Osteoblast (primary cell): ENCODE data around the gene CDH8. TPM values are rescaled to one million over a fixed set of nuclear protein-coding genes. Genes with fewer than 3 reads are reported as not detected.

Experiments used
- DNase-seq: peaks from one replicate; pipeline ENCODE4 v3.0.0; 2011; ENCODE audit warnings: low spot score, mixed read lengths; ENCODE audit not compliant: insufficient read length; ENCODE audit errors: missing footprints
- H2AFZ ChIP-seq: 2 replicates; pipeline ENCODE4 v1.6.0; 2011; ENCODE audit warnings: mild to moderate bottlenecking, low read length
- H3K27ac ChIP-seq: 2 replicates; pipeline ENCODE4 v1.5.1; 2011; ENCODE audit warnings: mild to moderate bottlenecking, low read depth, low read length, moderate library complexity
- H3K27me3 ChIP-seq: 2 replicates; pipeline ENCODE4 v1.6.0; 2012; ENCODE audit warnings: mild to moderate bottlenecking, control low read depth, inconsistent platforms, low read length, moderate library complexity; ENCODE audit not compliant: insufficient read depth
- H3K36me3 ChIP-seq: 2 replicates; pipeline ENCODE4 v1.5.1; 2011; ENCODE audit warnings: mild to moderate bottlenecking, low read length, control low read depth, moderate library complexity; ENCODE audit not compliant: insufficient read depth
- H3K4me1 ChIP-seq: 2 replicates; pipeline ENCODE4 v1.5.1; 2011; ENCODE audit warnings: mild to moderate bottlenecking, low read length, control low read depth, moderate library complexity; ENCODE audit not compliant: insufficient read depth
- H3K4me2 ChIP-seq: 2 replicates; pipeline ENCODE4 v1.6.0; 2011; ENCODE audit warnings: mild to moderate bottlenecking, low read length; ENCODE audit not compliant: insufficient read depth
- H3K4me3 ChIP-seq: fragments of 200-600 bp; sonication (generic); 3 replicates; pipeline ENCODE4 v1.5.1; 2012; ENCODE audit warnings: mild to moderate bottlenecking, low read length, inconsistent platforms; ENCODE audit not compliant: insufficient read depth
- H3K79me2 ChIP-seq: 2 replicates; pipeline ENCODE4 v1.6.0; 2012; ENCODE audit warnings: mild to moderate bottlenecking, low read length, control low read depth, inconsistent platforms; ENCODE audit not compliant: insufficient read depth
- H3K9me3 ChIP-seq: 2 replicates; pipeline ENCODE4 v1.5.1; 2011; ENCODE audit warnings: low read depth, low read length, control low read depth
- H4K20me1 ChIP-seq: 2 replicates; pipeline ENCODE4 v1.6.0; 2012; ENCODE audit warnings: mild to moderate bottlenecking, low read length, control low read depth; ENCODE audit not compliant: insufficient read depth
- CTCF ChIP-seq: IDR thresholded peaks from 2 replicates; pipeline ENCODE4 v1.5.1; 2011; ENCODE audit warnings: mild to moderate bottlenecking, low read depth, low read length, moderate library complexity; ENCODE audit errors: extremely low read depth
- total RNA-seq: library from RNA; depleted of rRNA; stranded (reverse); fragments of >200 nt; gene quantifications from 2 replicates; pipeline ENCODE4 v1.2.3, GENCODE V29; 2012

Gene CDH8
- total RNA-seq, 1 donor = not detected

- H3K27ac ChIP-seq = no peak overlapping the region
- H3K36me3 ChIP-seq = no peaks in the 10 kb centered on the region
- H3K4me1 ChIP-seq = no peaks in the 10 kb centered on the region
- no peak overlapping the region for H3K4me2 ChIP-seq
- no peaks in the 10 kb centered on the region for H3K79me2 ChIP-seq
- H2AFZ ChIP-seq = no peak overlapping the region
- H3K27me3 ChIP-seq = no peaks in the 10 kb centered on the region
- H3K9me3 ChIP-seq = peaks cover 3% of the 10 kb centered on the region
- no peak for DNase-seq
- no peak overlapping the region for H3K4me3 ChIP-seq
- TF ChIP-seq CTCF = no peak
- no peaks in the 10 kb centered on the region for H4K20me1 ChIP-seq
These were observed 30.5 kb upstream of the CDH8 start for GRCh38 chr16:62066747-62067146.

GRCh38 chr16:62064173-62064572 is 27.9 kb upstream of the CDH8 start:
- Histone ChIP-seq H4K20me1 (no peaks in the 10 kb centered on the region), H3K4me1 (no peaks in the 10 kb centered on the region), H3K4me3 (no peak overlapping the region), H2AFZ (no peak overlapping the region), H3K4me2 (no peak overlapping the region), H3K9me3 (peaks cover 3% of the 10 kb centered on the region), H3K27me3 (no peaks in the 10 kb centered on the region), H3K36me3 (no peaks in the 10 kb centered on the region), H3K27ac (no peak overlapping the region), H3K79me2 (no peaks in the 10 kb centered on the region)
- no peak for TF ChIP-seq CTCF
- DNase-seq = no peak

GRCh38 chr16:62060089-62060488 is 23.9 kb upstream of the CDH8 start:
- H4K20me1 ChIP-seq = no peaks in the 10 kb centered on the region
- no peaks in the 10 kb centered on the region for H3K4me1 ChIP-seq
- no peak for TF ChIP-seq CTCF
- H3K4me2 ChIP-seq = no peak overlapping the region
- DNase-seq = no peak
- H2AFZ ChIP-seq = no peak overlapping the region
- no peaks in the 10 kb centered on the region for H3K9me3 ChIP-seq
- no peak overlapping the region for H3K4me3 ChIP-seq
- H3K79me2 ChIP-seq = no peaks in the 10 kb centered on the region
- H3K27me3 ChIP-seq = no peaks in the 10 kb centered on the region
- no peaks in the 10 kb centered on the region for H3K36me3 ChIP-seq
- H3K27ac ChIP-seq = no peak overlapping the region

GRCh38 chr16:62059527-62059926 is 23.3 kb upstream of the CDH8 start:
- H3K36me3 ChIP-seq = no peaks in the 10 kb centered on the region
- DNase-seq = no peak
- H3K27ac ChIP-seq = no peak overlapping the region
- no peak for TF ChIP-seq CTCF
- no peak overlapping the region for H3K4me3 ChIP-seq
- no peaks in the 10 kb centered on the region for H3K79me2 ChIP-seq
- H2AFZ ChIP-seq = no peak overlapping the region
- H3K4me2 ChIP-seq = no peak overlapping the region
- H3K4me1 ChIP-seq = no peaks in the 10 kb centered on the region
- no peaks in the 10 kb centered on the region for H3K27me3 ChIP-seq
- H4K20me1 ChIP-seq = no peaks in the 10 kb centered on the region
- H3K9me3 ChIP-seq = no peaks in the 10 kb centered on the region
